Neural cell (in vitro differentiated cells): Measurements from ENCODE around the gene ATRAID. TPM values are rescaled to one million over a fixed set of nuclear protein-coding genes. Genes with fewer than 3 reads are reported as not detected.

Experiments
- polyA plus RNA-seq: library from polyadenylated mRNA; depleted of rRNA; stranded (reverse); fragments of >200 nt; gene quantifications from 2 replicates; pipeline ENCODE4 v1.2.3, GENCODE V29; 2014

ATRAID gene
- polyA plus RNA-seq, 1 donor from 2014 or later: 94.3 TPM

Other genes starting within 250 kb of the ATRAID start
- 69.2 and 87.1 TPM in 2 replicates for gene MAPRE3, start 241.4 kb upstream of the ATRAID start, polyA plus RNA-seq
- gene TMEM214, start 179.1 kb upstream of the ATRAID start, polyA plus RNA-seq: 10.3 and 14.9 TPM in 2 replicates
- 34.3 and 39.1 TPM in 2 replicates for gene AGBL5, start 160.4 kb upstream of the ATRAID start, polyA plus RNA-seq
- 263 and 292 TPM in 2 replicates for gene OST4, start 140.4 kb upstream of the ATRAID start, polyA plus RNA-seq
- 1.3 and 2.2 TPM in 2 replicates for gene EMILIN1, start 133.4 kb upstream of the ATRAID start, polyA plus RNA-seq
- gene KHK, start 125.3 kb upstream of the ATRAID start, polyA plus RNA-seq: 3.1 and 4.1 TPM in 2 replicates
- gene CGREF1, start 92.9 kb upstream of the ATRAID start, polyA plus RNA-seq: 24.5 and 33.7 TPM in 2 replicates
- gene ABHD1, start 88.2 kb upstream of the ATRAID start, polyA plus RNA-seq: not detected in 2 replicates
- 121 and 123 TPM in 2 replicates for gene PREB, start 77.4 kb upstream of the ATRAID start, polyA plus RNA-seq
- gene PRR30, start 72.6 kb upstream of the ATRAID start, polyA plus RNA-seq: not detected in 2 replicates
- gene TCF23, start 63.0 kb upstream of the ATRAID start, polyA plus RNA-seq: not detected in 2 replicates
- gene SLC5A6, start 227 bp downstream of the ATRAID start, polyA plus RNA-seq: 64.3 and 98.4 TPM in 2 replicates
- 14.2 and 22.8 TPM in 2 replicates for gene CAD, start 5.3 kb downstream of the ATRAID start, polyA plus RNA-seq
- not detected in 2 replicates for gene SLC30A3, start 51.0 kb downstream of the ATRAID start, polyA plus RNA-seq
- gene DNAJC5G, start 63.4 kb downstream of the ATRAID start, polyA plus RNA-seq: not detected in 2 replicates
- 0.28 TPM in 1 of 2 replicates, not detected in the other for gene TRIM54, start 70.4 kb downstream of the ATRAID start, polyA plus RNA-seq
- gene UCN, start 96.4 kb downstream of the ATRAID start, polyA plus RNA-seq: 3.1 and 9.0 TPM in 2 replicates
- gene MPV17, start 111.1 kb downstream of the ATRAID start, polyA plus RNA-seq: 79.6 and 104 TPM in 2 replicates
- 27.8 and 37.2 TPM in 2 replicates for gene GTF3C2, start 144.7 kb downstream of the ATRAID start, polyA plus RNA-seq
- 43.7 and 45.3 TPM in 2 replicates for gene EIF2B4, start 158.3 kb downstream of the ATRAID start, polyA plus RNA-seq
- 69.8 and 86.9 TPM in 2 replicates for gene SNX17, start 158.6 kb downstream of the ATRAID start, polyA plus RNA-seq
- 40.5 and 46.8 TPM in 2 replicates for gene ZNF513, start 168.7 kb downstream of the ATRAID start, polyA plus RNA-seq
- 99.0 and 107 TPM in 2 replicates for gene PPM1G, start 197.6 kb downstream of the ATRAID start, polyA plus RNA-seq
- gene NRBP1, start 216.6 kb downstream of the ATRAID start, polyA plus RNA-seq: 115 and 161 TPM in 2 replicates
- gene KRTCAP3, start 230.3 kb downstream of the ATRAID start, polyA plus RNA-seq: 2.3 and 4.0 TPM in 2 replicates